ENCODE data around the gene PRDX5.

The PRDX5 gene

GRCh38 chr11:64367931-64368672 lies 50.2 kb downstream of the PRDX5 start:
- DNase-seq, result no peak

- DNase-seq, result no peak
Observed at GRCh38 chr11:64368673-64369074, 50.8 kb downstream of the PRDX5 start.

- no peak for DNase-seq
Observed at GRCh38 chr11:64369440-64370421, 51.8 kb downstream of the PRDX5 start.

- DNase-seq, result no peak
Observed at GRCh38 chr11:64371201-64371600, 53.3 kb downstream of the PRDX5 start.
